K562 (cell line): Measurements from ENCODE around the gene FSTL4. TPM values are rescaled to one million over a fixed set of nuclear protein-coding genes. Genes with fewer than 3 reads are reported as not detected.

Experiments used
- ATAC-seq: fragments of 200-7000 bp; cut with Tn5 transposase; 3 replicates; pipeline ENCODE4 v1.9.1; 2020; ENCODE audit warnings: moderate library complexity
- BruUV-seq: library from RNA; stranded (reverse); fragments of 400-500 nt; replicated peaks from 2 replicates; lab custom pipeline; 2021; lab: Mats Ljungman, UMichigan
- CTCF ChIA-PET: fragments of 300-600 bp; formaldehyde crosslinking; extraction: SDS; loops from one replicate; lab custom pipeline; 2021; ENCODE audit warnings: low intra/inter-chr PET ratio; lab: Yijun Ruan, JAX
- POLR2A ChIA-PET: fragments of 300-600, 350-650 bp; sonication (Branson Sonifier 250); formaldehyde crosslinking; extraction: SDS; loops from one replicate; lab custom pipeline; 2021; ENCODE audit warnings: antibody characterized with exemption, inconsistent platforms; lab: Yijun Ruan, JAX
- DNase-seq, 4 experiments: peaks; one replicate each; pipeline versions ENCODE4 v3.0.0 to v3.0.0-alpha.2; 2011 to 2018; ENCODE audit warnings: low spot score in 3 of 4, mixed read lengths in 3 of 4; ENCODE audit errors: extremely low read depth in 1 of 4
- FAIRE-seq: peaks from 2 replicates; lab custom pipeline; 2011; peaks lifted over from hg19 to GRCh38; lab: Jason Lieb, UNC
- H2AFZ ChIP-seq: 2 replicates; pipeline ENCODE4 v1.6.0; 2011; ENCODE audit warnings: low read depth, low read length, control low read depth, inconsistent platforms
- H3K27ac ChIP-seq: fragments of 200-600 bp; 3 replicates; pipeline ENCODE4 v1.8.0; 2011; ENCODE audit warnings: low read depth, mild to moderate bottlenecking, control low read depth, inconsistent platforms, low read length, moderate library complexity, mixed read lengths; ENCODE audit errors: extremely low read depth
- H3K27me3 ChIP-seq, 2 experiments: fragments of 300-600 bp in 1 of 2; 2 replicates in 1 of 2; 3 replicates in 1 of 2; pipeline versions ENCODE4 v1.6.0 to v1.8.0; 2011; ENCODE audit warnings: inconsistent platforms in 2 of 2, low read length in 2 of 2, mild to moderate bottlenecking in 1 of 2, mixed read lengths in 1 of 2, moderate library complexity in 1 of 2; ENCODE audit not compliant: control insufficient read depth in 2 of 2, insufficient read depth in 2 of 2
- H3K36me3 ChIP-seq: fragments of 300-600 bp; 3 replicates; pipeline ENCODE4 v1.8.0; 2011; ENCODE audit warnings: mild to moderate bottlenecking, low read length, inconsistent platforms; ENCODE audit not compliant: control insufficient read depth, insufficient read depth
- H3K4me1 ChIP-seq, 2 experiments: fragments of 200-600 bp in 1 of 2; replicated peaks in 1 of 2; 2 replicates in 1 of 2; 3 replicates in 1 of 2; pipeline versions ENCODE4 v1.5.1 to v1.8.0; 2011; ENCODE audit warnings: inconsistent platforms in 2 of 2, low read length in 2 of 2, mild to moderate bottlenecking in 1 of 2, mixed read lengths in 1 of 2, moderate library complexity in 1 of 2; ENCODE audit not compliant: control insufficient read depth in 2 of 2, insufficient read depth in 2 of 2
- H3K4me2 ChIP-seq: 2 replicates; pipeline ENCODE4 v1.6.1; 2011; ENCODE audit warnings: low read length, control low read depth, inconsistent platforms, mixed read lengths; ENCODE audit not compliant: insufficient read depth
- H3K4me3 ChIP-seq: fragments of 200-600 bp; sonication (generic), shearing (Covaris generic); 2 replicates; pipeline ENCODE4 v1.5.1; 2016; ENCODE audit warnings: control low read depth, inconsistent platforms
- H3K79me2 ChIP-seq: fragments of 200-600 bp; 3 replicates; pipeline ENCODE4 v1.8.0; 2011; ENCODE audit warnings: low read length, inconsistent platforms; ENCODE audit not compliant: control insufficient read depth, insufficient read depth
- H3K9ac ChIP-seq, 2 experiments: 2 replicates each; pipeline versions ENCODE4 v1.6.0 to v1.6.1; 2011; ENCODE audit warnings: low read depth in 2 of 2, low read length in 2 of 2, control low read depth in 1 of 2, inconsistent platforms in 1 of 2, mild to moderate bottlenecking in 1 of 2, mixed read lengths in 1 of 2; ENCODE audit not compliant: insufficient read depth in 1 of 2
- H3K9me1 ChIP-seq: one replicate; pipeline ENCODE4 v1.6.0; 2011; ENCODE audit warnings: inconsistent platforms, mild to moderate bottlenecking, low read length, moderate library complexity; ENCODE audit not compliant: control insufficient read depth, insufficient read depth
- H3K9me3 ChIP-seq: replicated peaks from 2 replicates; pipeline ENCODE4 v1.5.1; 2011; ENCODE audit warnings: low read depth, low read length, inconsistent platforms; ENCODE audit not compliant: control insufficient read depth, insufficient read depth
- H4K20me1 ChIP-seq: replicated peaks from 2 replicates; pipeline ENCODE4 v1.6.1; 2011; ENCODE audit warnings: low read length, inconsistent platforms, mixed read lengths; ENCODE audit not compliant: control insufficient read depth, insufficient read depth
- CTCF ChIP-seq, 3 experiments: IDR thresholded peaks in 2 of 3; conservative IDR thresholded peaks in 1 of 3; 2 replicates each; pipeline ENCODE4 v1.5.1; 2011 to 2012; ENCODE audit warnings: low read length in 3 of 3, mild to moderate bottlenecking in 3 of 3, control low read depth in 2 of 3, improper control_type of control experiment in 1 of 3, inconsistent platforms in 1 of 3, low read depth in 1 of 3, mixed read lengths in 1 of 3, moderate library complexity in 1 of 3; ENCODE audit not compliant: insufficient read depth in 2 of 3
- ZBTB33 ChIP-seq: sonication (generic); formaldehyde crosslinking; IDR thresholded peaks from 2 replicates; pipeline ENCODE4 v1.8.1; 2023; ENCODE audit warnings: mild to moderate bottlenecking, missing genetic modification reagents
- WGBS: fragments of 100-300 bp; shearing (Covaris generic); methylation state at CpG from one replicate; pipeline ENCODE4 v1.1.6; 2016; ENCODE audit warnings: low coverage, mixed read lengths; ENCODE audit not compliant: insufficient coverage; ENCODE audit errors: missing lambda C conversion rate; 5-methylcytosine and 5-hydroxymethylcytosine counted together
- in situ Hi-C: fragments of 300-500 bp; cut with MboI; formaldehyde crosslinking; loops from 4 replicates; pipeline ENCODE4 v1.15.0; 2018; ENCODE audit warnings: inconsistent platforms, mixed read lengths
- intact Hi-C: fragments of 100-400 bp; cut with micrococcal nuclease; formaldehyde crosslinking; loops from 2 replicates; pipeline ENCODE4 v1.14.2; 2022
- polyA plus RNA-seq, 8 experiments: library from polyadenylated mRNA; depleted of rRNA in 4 of 8; stranded (reverse) in 5 of 8; unstranded in 3 of 8; fragments of >200 nt; fragmentation: Nextera tagmentation in 2 of 8; fragmentation: Illumina TruSeq in 1 of 8; extraction: Ambion mirVana in 2 of 8; extraction: Trizol in 1 of 8; gene quantifications; 2 replicates each; pipeline versions ENCODE4 v1.2.1 to v1.2.3, GENCODE V29; 2011 to 2014; ENCODE audit warnings: inconsistent platforms in 1 of 8, missing spikeins in 1 of 8
- total RNA-seq, 7 experiments: library from RNA; depleted of rRNA in 6 of 7; stranded (reverse); fragments of >200 nt in 6 of 7; fragmentation: Illumina TruSeq in 2 of 7; extraction: Trizol in 2 of 7; gene quantifications; 2 replicates each; pipeline versions ENCODE4 v1.2.1 to v1.2.3, GENCODE V29; 2011 to 2021; ENCODE audit warnings: low replicate concordance in 1 of 7

Gene FSTL4
- total and polyA plus RNA-seq, 9 of the 15 experiments (the other 6 are each of a cell fraction or from before 2014, with no cell fraction given): 0.08 to 0.18 (median 0.10) TPM; not detected in 5

GRCh38 chr5:133480866-133481265 lies 131.5 kb downstream of the FSTL4 start:
- intact Hi-C loops: loop anchor here (10.0 kb wide), 1 partner anchor 464 kb away; no protein-coding TSS in a partner anchor
- FAIRE-seq: peak; percentile 19

More at GRCh38 chr5:133480866-133481265, 131.5 kb downstream of the FSTL4 start:
- no peaks in the 10 kb centered on the region for H3K4me1 ChIP-seq
- TF ChIP-seq CTCF (IDR thresholded peaks at IDR 0.05 in 2 of 3, conservative IDR thresholded peaks at IDR 0.05 in 1 of 3; ENCODE audit: insufficient read depth in 2 of 3, low read depth in 1 of 3, low read length in 3 of 3) (0 out of 6 replicates have a peak, but pooled peaks of 1 of the 3 experiments have one; percentile 22), ZBTB33 (CRISPR knock-in tag) (no peak)
- TF ChIP-seq, all 486 proteins: peak for 1
- H4K20me1 ChIP-seq: no peaks in the 10 kb centered on the region
- ChIA-PET CTCF (no interaction called here), POLR2A (interaction anchor here (0.6 kb wide), 1 partner anchor 302 kb away, joined by 3 read pairs; no protein-coding TSS in a partner anchor)
- peaks cover 31 to 43% of the 10 kb centered on the region in 2 experiments for H3K27me3 ChIP-seq
- no peak overlapping the region for H3K9ac ChIP-seq
- H3K4me2 ChIP-seq: no peak overlapping the region
- H3K79me2 ChIP-seq: no peaks in the 10 kb centered on the region
- H3K9me3 ChIP-seq: no peaks in the 10 kb centered on the region
- peak in 1 of 4 experiments; percentile 3 for DNase-seq
- 0 out of 3 replicates have a peak, but pooled peaks have one; percentile 46 for ATAC-seq
- no TSS peak for BruUV-seq
- no peak overlapping the region for H2AFZ ChIP-seq
- under 1% methylated on average over 10 of the region's 10 CpGs for WGBS
- in situ Hi-C loops: no loop called here
- no peaks in the 10 kb centered on the region for H3K36me3 ChIP-seq
- no peak overlapping the region for H3K4me3 ChIP-seq
- H3K9me1 ChIP-seq: no peaks in the 10 kb centered on the region
- no peak overlapping the region for H3K27ac ChIP-seq
